ENCODE measurements around the gene CAPN14. TPM values are rescaled to one million over a fixed set of nuclear protein-coding genes. Genes with fewer than 3 reads are reported as not detected.

Gene CAPN14
- total RNA-seq, 1 donor from 2014 or later = 0.10 TPM

- no peaks in the 10 kb centered on the region for H3K36me3 Mint-ChIP-seq (ENCODE audit: low read depth)
- H3K27ac Mint-ChIP-seq (ENCODE audit: unreplicated experiment) = no peak overlapping the region
- DNase-seq (ENCODE audit: low spot score) = no peak
- no peaks in the 10 kb centered on the region for H3K4me1 Mint-ChIP-seq (ENCODE audit: low read depth)
- peaks cover 26% of the 10 kb centered on the region for H3K27me3 Mint-ChIP-seq (ENCODE audit: low read depth)
- no peak for TF ChIP-seq CTCF (IDR thresholded peaks at IDR 0.05)
- H3K9me3 Mint-ChIP-seq (ENCODE audit: low read depth) = no peaks in the 10 kb centered on the region
- no peak overlapping the region for H3K4me3 Mint-ChIP-seq (ENCODE audit: unreplicated experiment)
These were observed 54.2 kb downstream of the CAPN14 start for GRCh38 chr2:31163011-31163539.

GRCh38 chr2:31161637-31162036, 55.7 kb downstream of the CAPN14 start:
- no peaks in the 10 kb centered on the region for H3K9me3 Mint-ChIP-seq (ENCODE audit: low read depth)
- H3K36me3 Mint-ChIP-seq (ENCODE audit: low read depth) = no peaks in the 10 kb centered on the region
- peaks cover 35% of the 10 kb centered on the region for H3K27me3 Mint-ChIP-seq (ENCODE audit: low read depth)

GRCh38 chr2:31151501-31151900, 65.8 kb downstream of the CAPN14 start:
- no peak overlapping the region for H3K27ac Mint-ChIP-seq (ENCODE audit: unreplicated experiment)
- H3K4me3 Mint-ChIP-seq (ENCODE audit: unreplicated experiment) = no peak overlapping the region
- peaks cover 2% of the 10 kb centered on the region for H3K36me3 Mint-ChIP-seq (ENCODE audit: low read depth)
- DNase-seq (ENCODE audit: low spot score) = no peak
- H3K9me3 Mint-ChIP-seq (ENCODE audit: low read depth) = no peaks in the 10 kb centered on the region
- TF ChIP-seq CTCF (IDR thresholded peaks at IDR 0.05) = no peak
- H3K27me3 Mint-ChIP-seq (ENCODE audit: low read depth) = peaks cover 34% of the 10 kb centered on the region
- H3K4me1 Mint-ChIP-seq (ENCODE audit: low read depth) = no peaks in the 10 kb centered on the region

More at GRCh38 chr2:31161637-31162036, 55.7 kb downstream of the CAPN14 start:
- Mint-ChIP-seq H3K27ac (ENCODE audit: unreplicated experiment) (no peak overlapping the region), H3K4me3 (ENCODE audit: unreplicated experiment) (no peak overlapping the region), H3K4me1 (ENCODE audit: low read depth) (no peaks in the 10 kb centered on the region)
- no peak for DNase-seq (ENCODE audit: low spot score)
- TF ChIP-seq CTCF (IDR thresholded peaks at IDR 0.05) = no peak

- H3K27me3 Mint-ChIP-seq (ENCODE audit: low read depth) = peaks cover 28% of the 10 kb centered on the region
- no peaks in the 10 kb centered on the region for H3K4me1 Mint-ChIP-seq (ENCODE audit: low read depth)
- TF ChIP-seq CTCF (IDR thresholded peaks at IDR 0.05) = no peak
- peaks cover 2% of the 10 kb centered on the region for H3K36me3 Mint-ChIP-seq (ENCODE audit: low read depth)
- no peak overlapping the region for H3K4me3 Mint-ChIP-seq (ENCODE audit: unreplicated experiment)
- no peaks in the 10 kb centered on the region for H3K9me3 Mint-ChIP-seq (ENCODE audit: low read depth)
- no peak for DNase-seq (ENCODE audit: low spot score)
- no peak overlapping the region for H3K27ac Mint-ChIP-seq (ENCODE audit: unreplicated experiment)
These were observed 67.1 kb downstream of the CAPN14 start for GRCh38 chr2:31150120-31150670.

- H3K27me3 Mint-ChIP-seq (ENCODE audit: low read depth) = peaks cover 38% of the 10 kb centered on the region
- H3K36me3 Mint-ChIP-seq (ENCODE audit: low read depth) = no peaks in the 10 kb centered on the region
- no peak overlapping the region for H3K27ac Mint-ChIP-seq (ENCODE audit: unreplicated experiment)
These were observed 68.8 kb downstream of the CAPN14 start for GRCh38 chr2:31148514-31148913.

More at GRCh38 chr2:31148514-31148913, 68.8 kb downstream of the CAPN14 start:
- Mint-ChIP-seq H3K9me3 (ENCODE audit: low read depth) (no peaks in the 10 kb centered on the region), H3K4me1 (ENCODE audit: low read depth) (no peaks in the 10 kb centered on the region), H3K4me3 (ENCODE audit: unreplicated experiment) (no peak overlapping the region)
- DNase-seq (ENCODE audit: low spot score) = no peak
- TF ChIP-seq CTCF (IDR thresholded peaks at IDR 0.05) = no peak
